ENCODE results near the gene ARHGAP11A. TPM values are rescaled to one million over a fixed set of nuclear protein-coding genes. Genes with fewer than 3 reads are reported as not detected.
A peak's percentile ranks its signal among the peaks of the same experiment; 100 is the strongest.

Gene ARHGAP11A
- polyA plus RNA-seq, 12 donors, result 11.1 to 43.7 (median 18.2) TPM; not detected in 1

- peak; percentile 43 for DNase-seq
Observed at GRCh38 chr15:32651229-32651837, 36.0 kb downstream of the ARHGAP11A start.

GRCh38 chr15:32652178-32652577, 36.9 kb downstream of the ARHGAP11A start:
- no peak for DNase-seq

GRCh38 chr15:32656091-32656490, 40.8 kb downstream of the ARHGAP11A start:
- no peak for DNase-seq

GRCh38 chr15:32656496-32656895, 41.2 kb downstream of the ARHGAP11A start:
- DNase-seq, result no peak

GRCh38 chr15:32657198-32657883, 42.0 kb downstream of the ARHGAP11A start:
- no peak for DNase-seq

GRCh38 chr15:32657941-32658340, 42.6 kb downstream of the ARHGAP11A start:
- no peak for DNase-seq

- peak; percentile 58 for DNase-seq
Observed at GRCh38 chr15:32659340-32660155, 44.2 kb downstream of the ARHGAP11A start.

GRCh38 chr15:32663671-32664070, 48.4 kb downstream of the ARHGAP11A start:
- no peak for DNase-seq

GRCh38 chr15:32664796-32665195, 49.5 kb downstream of the ARHGAP11A start:
- no peak for DNase-seq

GRCh38 chr15:32667321-32667720, 52.0 kb downstream of the ARHGAP11A start:
- DNase-seq, result no peak

- DNase-seq, result no peak
Observed at GRCh38 chr15:32668942-32669341, 53.6 kb downstream of the ARHGAP11A start.

- DNase-seq, result no peak
Observed at GRCh38 chr15:32669896-32670611, 54.8 kb downstream of the ARHGAP11A start.

- no peak for DNase-seq
Observed at GRCh38 chr15:32670623-32671022, 55.3 kb downstream of the ARHGAP11A start.

- DNase-seq, result no peak
Observed at GRCh38 chr15:32671339-32672325, 56.3 kb downstream of the ARHGAP11A start.

- no peak for DNase-seq
Observed at GRCh38 chr15:32674681-32675080, 59.4 kb downstream of the ARHGAP11A start.

- DNase-seq, result no peak
Observed at GRCh38 chr15:32675466-32675865, 60.2 kb downstream of the ARHGAP11A start.

- DNase-seq, result no peak
Observed at GRCh38 chr15:32676169-32676568, 60.9 kb downstream of the ARHGAP11A start.

GRCh38 chr15:32677238-32677750, 62.0 kb downstream of the ARHGAP11A start:
- DNase-seq, result no peak

GRCh38 chr15:32679298-32679690, 64.0 kb downstream of the ARHGAP11A start:
- no peak for DNase-seq

- no peak for DNase-seq
Observed at GRCh38 chr15:32682569-32682968, 67.3 kb downstream of the ARHGAP11A start.
